Measurements from ENCODE around the gene FUT9. TPM values are rescaled to one million over a fixed set of nuclear protein-coding genes. Genes with fewer than 3 reads are reported as not detected.

The FUT9 gene
- polyA plus RNA-seq, 3 donors, result not detected

DNA sequence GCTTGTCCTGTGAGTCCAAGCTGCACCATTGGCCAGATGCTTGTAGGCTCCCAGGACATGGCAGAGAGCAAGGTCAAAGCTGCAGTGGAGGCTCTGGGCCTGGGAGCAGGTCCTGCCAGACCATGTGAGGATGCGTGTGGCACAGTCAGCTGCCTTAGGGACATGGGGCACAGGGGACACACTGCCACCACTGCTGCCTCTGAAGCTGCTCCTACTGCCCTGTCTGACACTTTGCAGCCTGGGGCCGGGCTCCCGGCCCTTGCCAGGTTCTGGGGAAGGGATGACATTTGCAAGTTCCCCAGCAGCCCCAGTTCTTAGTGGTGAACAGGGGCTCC, 13.2 kb upstream of the FUT9 start:
- no peaks in the 10 kb centered on the region for H3K27me3 ChIP-seq (ENCODE audit: control insufficient read depth in 2 of 2, insufficient read depth in 2 of 2, low read length in 2 of 2)
- peaks cover 10 to 19% of the 10 kb centered on the region in 2 donors for H3K9me3 ChIP-seq (replicated peaks in 1 of 2; ENCODE audit: control insufficient read depth in 1 of 2, insufficient read depth in 1 of 2, low read length in 2 of 2)
- H3K4me3 ChIP-seq (replicated peaks in 1 of 3; ENCODE audit: low read depth in 2 of 3, low read length in 3 of 3), result no peak overlapping the region
- H3K27ac ChIP-seq (ENCODE audit: low read depth in 1 of 2, low read length in 2 of 2), result no peak overlapping the region
- no peak overlapping the region for H2AFZ ChIP-seq (ENCODE audit: insufficient read depth, low read depth, low read length, poor library complexity, severe bottlenecking)
- intact Hi-C loops (cut with micrococcal nuclease), result no loop called here
- no peak overlapping the region for H3K4me2 ChIP-seq (replicated peaks; ENCODE audit: extremely low read depth, low read length, poor library complexity, severe bottlenecking)
- H3K4me1 Mint-ChIP-seq, result no peaks in the 10 kb centered on the region
- H3K4me1 ChIP-seq (ENCODE audit: control insufficient read depth in 1 of 2, insufficient read depth in 2 of 2, low read length in 2 of 2), result no peaks in the 10 kb centered on the region
- peaks cover 0 to 12% (median 5%) of the 10 kb centered on the region in 7 donors for H3K9me3 Mint-ChIP-seq
- DNase-seq, result no peak
- H3K27ac Mint-ChIP-seq, result no peak overlapping the region
- H3K4me3 Mint-ChIP-seq, result no peak overlapping the region
- no peaks in the 10 kb centered on the region for H3K27me3 Mint-ChIP-seq (ENCODE audit: low read depth in 3 of 3)
- H4K20me1 ChIP-seq (ENCODE audit: insufficient read depth, low read length), result no peaks in the 10 kb centered on the region
- H3K9ac ChIP-seq (ENCODE audit: insufficient read depth, low read length, poor library complexity, severe bottlenecking), result no peak overlapping the region
- no peaks in the 10 kb centered on the region for H3K36me3 ChIP-seq (replicated peaks in 1 of 2; ENCODE audit: control insufficient read depth in 1 of 2, insufficient read depth in 2 of 2, low read length in 2 of 2)
- no peaks in the 10 kb centered on the region for H3K79me2 ChIP-seq (ENCODE audit: insufficient read depth, low read length)
- 77% methylated on average over 2 of the region's 3 CpGs for WGBS (ENCODE audit: insufficient coverage)
- TF ChIP-seq, protein P1, sequence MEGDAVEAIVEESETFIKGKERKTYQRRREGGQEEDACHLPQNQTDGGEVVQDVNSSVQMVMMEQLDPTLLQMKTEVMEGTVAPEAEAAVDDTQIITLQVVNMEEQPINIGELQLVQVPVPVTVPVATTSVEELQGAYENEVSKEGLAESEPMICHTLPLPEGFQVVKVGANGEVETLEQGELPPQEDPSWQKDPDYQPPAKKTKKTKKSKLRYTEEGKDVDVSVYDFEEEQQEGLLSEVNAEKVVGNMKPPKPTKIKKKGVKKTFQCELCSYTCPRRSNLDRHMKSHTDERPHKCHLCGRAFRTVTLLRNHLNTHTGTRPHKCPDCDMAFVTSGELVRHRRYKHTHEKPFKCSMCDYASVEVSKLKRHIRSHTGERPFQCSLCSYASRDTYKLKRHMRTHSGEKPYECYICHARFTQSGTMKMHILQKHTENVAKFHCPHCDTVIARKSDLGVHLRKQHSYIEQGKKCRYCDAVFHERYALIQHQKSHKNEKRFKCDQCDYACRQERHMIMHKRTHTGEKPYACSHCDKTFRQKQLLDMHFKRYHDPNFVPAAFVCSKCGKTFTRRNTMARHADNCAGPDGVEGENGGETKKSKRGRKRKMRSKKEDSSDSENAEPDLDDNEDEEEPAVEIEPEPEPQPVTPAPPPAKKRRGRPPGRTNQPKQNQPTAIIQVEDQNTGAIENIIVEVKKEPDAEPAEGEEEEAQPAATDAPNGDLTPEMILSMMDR (IDR thresholded peaks at IDR 0.05), result no peak
- no peaks in the 10 kb centered on the region for H3K36me3 Mint-ChIP-seq

DNA sequence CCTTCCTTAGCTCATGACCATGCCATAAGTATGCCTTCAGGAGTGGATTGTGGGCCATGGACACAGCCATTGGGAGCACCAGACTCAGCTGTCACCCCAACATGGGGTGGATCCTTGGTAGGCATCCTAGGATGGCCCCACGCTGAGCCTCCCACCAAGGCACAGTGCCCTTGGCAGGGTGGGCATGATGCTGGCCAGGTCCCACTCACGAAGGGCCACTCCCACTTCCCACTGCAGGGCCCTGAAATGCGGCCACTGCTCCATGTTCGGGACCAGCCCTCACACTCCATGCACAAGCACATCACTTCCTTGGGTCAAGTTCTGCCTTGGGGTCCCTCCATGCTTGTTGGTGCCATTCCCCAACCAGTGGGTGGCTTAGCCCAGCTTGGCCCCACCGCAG, 12.9 kb upstream of the FUT9 start:
- H2AFZ ChIP-seq (ENCODE audit: insufficient read depth, low read depth, low read length, poor library complexity, severe bottlenecking), result no peak overlapping the region
- H3K27ac Mint-ChIP-seq, result no peak overlapping the region
- 89% methylated on average over 5 of the region's 5 CpGs for WGBS (ENCODE audit: insufficient coverage)

More for the DNA sequence above, 12.9 kb upstream of the FUT9 start:
- TF ChIP-seq, protein P1 (IDR thresholded peaks at IDR 0.05), result no peak
- H3K9me3 Mint-ChIP-seq, result peaks cover 0 to 12% (median 5%) of the 10 kb centered on the region in 7 donors
- H3K4me2 ChIP-seq (replicated peaks; ENCODE audit: extremely low read depth, low read length, poor library complexity, severe bottlenecking), result no peak overlapping the region
- peaks cover 10 to 19% of the 10 kb centered on the region in 2 donors for H3K9me3 ChIP-seq (replicated peaks in 1 of 2; ENCODE audit: control insufficient read depth in 1 of 2, insufficient read depth in 1 of 2, low read length in 2 of 2)
- H4K20me1 ChIP-seq (ENCODE audit: insufficient read depth, low read length), result no peaks in the 10 kb centered on the region
- H3K36me3 Mint-ChIP-seq, result no peaks in the 10 kb centered on the region
- H3K4me3 Mint-ChIP-seq, result no peak overlapping the region
- H3K4me3 ChIP-seq (replicated peaks in 1 of 3; ENCODE audit: low read depth in 2 of 3, low read length in 3 of 3), result no peak overlapping the region
- H3K27me3 Mint-ChIP-seq (ENCODE audit: low read depth in 3 of 3), result no peaks in the 10 kb centered on the region
- no peaks in the 10 kb centered on the region for H3K27me3 ChIP-seq (ENCODE audit: control insufficient read depth in 2 of 2, insufficient read depth in 2 of 2, low read length in 2 of 2)
- H3K9ac ChIP-seq (ENCODE audit: insufficient read depth, low read length, poor library complexity, severe bottlenecking), result no peak overlapping the region
- no peak for DNase-seq
- no peaks in the 10 kb centered on the region for H3K79me2 ChIP-seq (ENCODE audit: insufficient read depth, low read length)
- H3K4me1 ChIP-seq (ENCODE audit: control insufficient read depth in 1 of 2, insufficient read depth in 2 of 2, low read length in 2 of 2), result no peaks in the 10 kb centered on the region
- no peak overlapping the region for H3K27ac ChIP-seq (ENCODE audit: low read depth in 1 of 2, low read length in 2 of 2)
- intact Hi-C loops (cut with micrococcal nuclease), result no loop called here
- H3K36me3 ChIP-seq (replicated peaks in 1 of 2; ENCODE audit: control insufficient read depth in 1 of 2, insufficient read depth in 2 of 2, low read length in 2 of 2), result no peaks in the 10 kb centered on the region
- H3K4me1 Mint-ChIP-seq, result no peaks in the 10 kb centered on the region

All from CD14-positive monocyte (primary cell).